ENCODE data around the gene ASB2.

ASB2 gene

GRCh38 chr14:93977790-93978581, 1.6 kb upstream of the ASB2 start:
- DNase-seq: no peak

GRCh38 chr14:93977171-93977570, 801 bp upstream of the ASB2 start:
- DNase-seq: no peak

GRCh38 chr14:93975791-93976476, 436 bp downstream of the ASB2 start:
- no peak for DNase-seq

GRCh38 chr14:93974833-93975232, 1.5 kb downstream of the ASB2 start:
- no peak for DNase-seq

GRCh38 chr14:93974299-93974698, 2.1 kb downstream of the ASB2 start:
- DNase-seq: no peak

- no peak for DNase-seq
These were observed 2.8 kb downstream of the ASB2 start for GRCh38 chr14:93973607-93974006.

- no peak for DNase-seq
These were observed 3.7 kb downstream of the ASB2 start for GRCh38 chr14:93972618-93973205.

GRCh38 chr14:93971635-93972027, 4.7 kb downstream of the ASB2 start:
- no peak for DNase-seq

- DNase-seq: peak; percentile 45
These were observed 5.3 kb downstream of the ASB2 start for GRCh38 chr14:93970965-93971634.

- peak; percentile 42 for DNase-seq
These were observed 5.8 kb downstream of the ASB2 start for GRCh38 chr14:93970585-93970964.

- no peak for DNase-seq
These were observed 7.1 kb downstream of the ASB2 start for GRCh38 chr14:93969082-93969828.

GRCh38 chr14:93967637-93968250, 8.6 kb downstream of the ASB2 start:
- no peak for DNase-seq

GRCh38 chr14:93965946-93966474, 10.4 kb downstream of the ASB2 start:
- no peak for DNase-seq

GRCh38 chr14:93965287-93965821, 11.0 kb downstream of the ASB2 start:
- DNase-seq: no peak

GRCh38 chr14:93964820-93965286, 11.5 kb downstream of the ASB2 start:
- no peak for DNase-seq

GRCh38 chr14:93964281-93964680, 12.1 kb downstream of the ASB2 start:
- DNase-seq: no peak

- no peak for DNase-seq
These were observed 12.7 kb downstream of the ASB2 start for GRCh38 chr14:93963692-93964091.

- DNase-seq: no peak
These were observed 13.4 kb downstream of the ASB2 start for GRCh38 chr14:93962701-93963601.

- DNase-seq: no peak
These were observed 14.8 kb downstream of the ASB2 start for GRCh38 chr14:93961620-93962019.

- no peak for DNase-seq
These were observed 15.5 kb downstream of the ASB2 start for GRCh38 chr14:93960774-93961438.

Data from DMS79 (cell line).